RWPE1 (cell line): ENCODE data around the gene B4GAT1.
A peak's percentile ranks its signal among the peaks of the same experiment; 100 is the strongest.
"Not testable (repeated sequence)": the region's sequence is repeated elsewhere in the genome, so short reads cannot be mapped to it uniquely, and the experiment has no call there.

ENCODE experiments used
- CTCF ChIA-PET: fragments of 350-600 bp; sonication (Branson Sonifier 250); formaldehyde crosslinking; extraction: SDS; loops from one replicate; lab custom pipeline; 2021; lab: Yijun Ruan, JAX
- POLR2A ChIA-PET: fragments of 400-600 bp; formaldehyde crosslinking; extraction: SDS; loops from one replicate; lab custom pipeline; 2020; ENCODE audit warnings: antibody characterized with exemption; ENCODE audit not compliant: low non-redundant PET; lab: Yijun Ruan, JAX
- DNase-seq: peaks from one replicate; pipeline ENCODE4 v3.0.0; 2012; ENCODE audit warnings: low spot score
- H3K27ac ChIP-seq: fragments of 450-650 bp; 2 replicates; pipeline ENCODE4 v1.5.1; 2017
- TF ChIP-seq, protein P1 (sequence below): fragments of 450-650 bp; conservative IDR thresholded peaks from 2 replicates; pipeline ENCODE4 v1.5.1; 2017; ENCODE audit warnings: low read depth, mild to moderate bottlenecking

The B4GAT1 gene

GRCh38 chr11:66347425-66348276, at the start of gene B4GAT1:
Gene B4GAT1 (minus strand): TSS chr11:66347629. CDS start chr11:66347545, 84 bp downstream.
- POLR2A ChIA-PET, result interaction anchor here (0.5 to 0.8 kb wide), 2 partner anchors 12 to 269 kb away, joined by 3 read pairs; partner anchors contain the start of genes RBM14 and RIN1
- CTCF ChIA-PET, result interaction anchor here (0.7 to 2.0 kb wide), 3 partner anchors 16 to 39 kb away, joined by 3 to 10 read pairs (median 3); no protein-coding TSS in a partner anchor
- peak within 1 kb of the TSS; percentile 92 for H3K27ac ChIP-seq
- TF ChIP-seq, protein P1, sequence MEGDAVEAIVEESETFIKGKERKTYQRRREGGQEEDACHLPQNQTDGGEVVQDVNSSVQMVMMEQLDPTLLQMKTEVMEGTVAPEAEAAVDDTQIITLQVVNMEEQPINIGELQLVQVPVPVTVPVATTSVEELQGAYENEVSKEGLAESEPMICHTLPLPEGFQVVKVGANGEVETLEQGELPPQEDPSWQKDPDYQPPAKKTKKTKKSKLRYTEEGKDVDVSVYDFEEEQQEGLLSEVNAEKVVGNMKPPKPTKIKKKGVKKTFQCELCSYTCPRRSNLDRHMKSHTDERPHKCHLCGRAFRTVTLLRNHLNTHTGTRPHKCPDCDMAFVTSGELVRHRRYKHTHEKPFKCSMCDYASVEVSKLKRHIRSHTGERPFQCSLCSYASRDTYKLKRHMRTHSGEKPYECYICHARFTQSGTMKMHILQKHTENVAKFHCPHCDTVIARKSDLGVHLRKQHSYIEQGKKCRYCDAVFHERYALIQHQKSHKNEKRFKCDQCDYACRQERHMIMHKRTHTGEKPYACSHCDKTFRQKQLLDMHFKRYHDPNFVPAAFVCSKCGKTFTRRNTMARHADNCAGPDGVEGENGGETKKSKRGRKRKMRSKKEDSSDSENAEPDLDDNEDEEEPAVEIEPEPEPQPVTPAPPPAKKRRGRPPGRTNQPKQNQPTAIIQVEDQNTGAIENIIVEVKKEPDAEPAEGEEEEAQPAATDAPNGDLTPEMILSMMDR, result no peak
- peak; percentile 68 for DNase-seq

DNA sequence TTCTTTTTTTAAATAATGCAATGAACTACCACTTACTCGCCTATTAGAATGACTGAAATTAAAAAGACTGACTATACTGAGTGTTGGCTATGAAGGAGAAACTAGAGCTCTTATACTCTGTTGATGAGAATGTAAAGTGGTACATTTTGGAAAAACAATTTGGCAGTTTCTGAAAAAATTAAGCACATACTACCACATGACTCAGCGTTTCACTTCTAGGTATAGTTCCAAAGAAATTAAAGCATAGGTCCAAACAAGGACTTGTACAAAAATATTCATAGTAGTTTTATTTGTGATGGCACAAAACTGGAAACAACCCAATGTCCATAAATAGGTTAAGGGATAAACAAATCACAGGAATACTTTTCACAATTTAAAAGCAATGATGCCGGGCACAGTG, 46.5 kb upstream of the B4GAT1 start:
- no peak for DNase-seq
- ChIA-PET POLR2A (no interaction called here), CTCF (interaction anchor here (1.0 kb wide), 1 partner anchor 82 kb away, joined by 3 read pairs; no protein-coding TSS in a partner anchor)
- TF ChIP-seq, protein P1, result no peak
- H3K27ac ChIP-seq, result no peak overlapping the region

- DNase-seq, result no peak
- ChIA-PET POLR2A (no interaction called here), CTCF (interaction anchor here (0.7 to 1.2 kb wide), 2 partner anchors 80 to 301 kb away, joined by 3 to 4 read pairs; no protein-coding TSS in a partner anchor)
- TF ChIP-seq, protein P1, result no peak
- H3K27ac ChIP-seq, result no peak overlapping the region
These were observed 43.9 kb upstream of the B4GAT1 start for GRCh38 chr11:66391322-66391721.

GRCh38 chr11:66388780-66389386, 41.5 kb upstream of the B4GAT1 start:
- POLR2A ChIA-PET, result no interaction called here
- TF ChIP-seq, protein P1, result peak; percentile 86
- peak; percentile 42 for DNase-seq
- CTCF ChIA-PET, result interaction anchor here (0.5 to 2.2 kb wide), 17 partner anchors 10 to 507 kb away, joined by 3 to 18 read pairs (median 4); partner anchors contain the start of genes BRMS1 and RIN1
- no peak overlapping the region for H3K27ac ChIP-seq

GRCh38 chr11:66386171-66387069, 39.0 kb upstream of the B4GAT1 start:
- peak; percentile 49 for DNase-seq
- H3K27ac ChIP-seq, result no peak overlapping the region
- ChIA-PET CTCF (interaction anchor here (0.6 to 2.7 kb wide), 17 partner anchors 9 to 991 kb away, joined by 3 to 24 read pairs (median 4); partner anchors contain the start of genes B4GAT1, BRMS1, CD248 and RIN1), POLR2A (interaction anchor here (0.5 to 1.7 kb wide), 3 partner anchors 41 to 94 kb away, joined by 3 to 7 read pairs (median 5); partner anchors contain the start of gene DPP3)
- TF ChIP-seq, protein P1, result peak; percentile 91

GRCh38 chr11:66384316-66384715, 36.9 kb upstream of the B4GAT1 start:
- CTCF ChIA-PET, result interaction anchor here (0.6 to 2.7 kb wide), 4 partner anchors 9 to 126 kb away, joined by 4 to 24 read pairs (median 7); no protein-coding TSS in a partner anchor
- DNase-seq, POLR2A ChIA-PET, H3K27ac ChIP-seq: not testable (repeated sequence)

- POLR2A ChIA-PET, DNase-seq, H3K27ac ChIP-seq: not testable (repeated sequence)
- CTCF ChIA-PET, result interaction anchor here (1.1 kb wide), 1 partner anchor 69 kb away, joined by 3 read pairs; no protein-coding TSS in a partner anchor
These were observed 32.8 kb upstream of the B4GAT1 start for GRCh38 chr11:66380264-66380663.

- POLR2A ChIA-PET, H3K27ac ChIP-seq, DNase-seq: not testable (repeated sequence)
- CTCF ChIA-PET, result interaction anchor here (0.6 kb wide), 2 partner anchors 8 to 1144 kb away, joined by 3 read pairs; no protein-coding TSS in a partner anchor
These were observed 26.4 kb upstream of the B4GAT1 start for GRCh38 chr11:66373690-66374287.
